Measurements from ENCODE around the gene MESP2.

MESP2 gene

DNA sequence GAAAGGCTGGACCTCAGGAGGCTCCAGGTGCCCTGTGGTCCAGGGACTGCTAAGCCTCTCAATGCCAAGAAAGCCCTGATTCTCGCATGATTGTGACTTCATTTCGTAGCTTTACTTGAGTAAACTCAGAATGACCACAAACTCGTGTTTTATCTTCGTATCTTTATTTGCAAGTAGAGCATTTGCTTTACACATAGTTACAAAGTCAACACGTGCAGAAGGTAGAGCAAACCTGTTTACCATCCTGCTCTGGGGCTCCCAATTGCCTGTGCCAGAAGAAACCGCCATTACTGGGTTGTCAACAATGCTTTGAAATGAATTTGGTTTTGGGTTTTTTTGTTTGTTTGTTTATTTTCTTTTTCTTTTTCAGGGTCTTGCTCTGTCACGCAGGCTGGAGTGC is 19.2 kb upstream of the MESP2 start:
- no peak for DNase-seq

- no peak for DNase-seq
Observed at GRCh38 chr15:89758283-89758682, 17.8 kb upstream of the MESP2 start.

DNA sequence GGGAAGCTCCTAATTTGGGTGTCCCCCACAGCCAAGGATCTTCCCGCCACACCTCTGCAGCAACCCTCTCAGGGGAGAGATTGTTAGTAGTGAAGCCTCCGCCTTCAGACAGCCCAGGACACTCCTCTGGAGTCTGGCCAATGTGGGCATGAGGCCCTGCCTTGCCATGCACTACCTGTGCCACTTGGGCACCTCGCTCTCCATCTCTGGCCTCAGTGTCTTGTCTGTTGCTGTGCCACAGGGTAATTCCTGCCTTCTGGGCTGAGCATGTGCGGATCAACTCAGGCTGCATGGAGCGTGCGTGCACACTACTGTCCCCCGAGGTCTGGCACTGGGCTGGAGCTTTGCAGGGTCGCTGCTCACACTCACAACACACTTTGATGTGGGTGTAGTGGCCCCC is 17.2 kb upstream of the MESP2 start:
- no peak for DNase-seq

- no peak for DNase-seq
Observed at GRCh38 chr15:89759835-89760234, 16.3 kb upstream of the MESP2 start.

DNA sequence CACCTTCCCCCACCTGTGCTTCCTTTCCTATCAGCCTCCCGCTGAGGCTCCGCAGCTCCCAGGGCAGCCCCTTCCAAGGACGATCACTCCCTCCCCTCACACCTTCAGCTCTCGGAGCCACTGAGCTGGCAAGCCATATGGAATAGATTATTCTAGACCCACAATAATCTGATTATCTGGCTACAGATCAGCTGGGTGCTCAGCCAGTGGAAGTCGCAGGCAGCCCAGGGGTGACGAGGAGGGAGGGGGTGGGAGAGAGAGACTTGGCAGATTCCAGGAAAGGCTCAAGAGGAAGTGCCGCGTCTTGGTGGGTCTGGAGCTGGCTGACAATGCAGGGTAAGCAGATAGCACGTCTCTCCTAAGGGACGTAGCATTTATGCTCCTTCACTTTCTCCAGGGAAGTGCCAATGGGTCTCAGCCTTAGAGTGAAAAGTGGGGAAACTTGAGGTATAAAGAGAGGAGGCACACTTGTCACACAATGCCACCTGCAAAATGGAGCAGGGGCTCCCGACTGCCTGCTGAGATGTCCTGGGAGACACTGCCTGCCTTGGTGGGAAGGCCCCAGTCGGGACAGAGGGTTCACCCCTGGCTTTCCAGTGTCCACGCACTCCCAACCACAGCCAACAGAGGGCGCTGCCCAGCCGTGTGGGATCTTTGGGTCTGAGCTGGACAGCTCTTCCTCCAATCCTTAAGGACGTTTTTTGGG is 15.7 kb upstream of the MESP2 start:
- DNase-seq: peak; percentile 77

DNA sequence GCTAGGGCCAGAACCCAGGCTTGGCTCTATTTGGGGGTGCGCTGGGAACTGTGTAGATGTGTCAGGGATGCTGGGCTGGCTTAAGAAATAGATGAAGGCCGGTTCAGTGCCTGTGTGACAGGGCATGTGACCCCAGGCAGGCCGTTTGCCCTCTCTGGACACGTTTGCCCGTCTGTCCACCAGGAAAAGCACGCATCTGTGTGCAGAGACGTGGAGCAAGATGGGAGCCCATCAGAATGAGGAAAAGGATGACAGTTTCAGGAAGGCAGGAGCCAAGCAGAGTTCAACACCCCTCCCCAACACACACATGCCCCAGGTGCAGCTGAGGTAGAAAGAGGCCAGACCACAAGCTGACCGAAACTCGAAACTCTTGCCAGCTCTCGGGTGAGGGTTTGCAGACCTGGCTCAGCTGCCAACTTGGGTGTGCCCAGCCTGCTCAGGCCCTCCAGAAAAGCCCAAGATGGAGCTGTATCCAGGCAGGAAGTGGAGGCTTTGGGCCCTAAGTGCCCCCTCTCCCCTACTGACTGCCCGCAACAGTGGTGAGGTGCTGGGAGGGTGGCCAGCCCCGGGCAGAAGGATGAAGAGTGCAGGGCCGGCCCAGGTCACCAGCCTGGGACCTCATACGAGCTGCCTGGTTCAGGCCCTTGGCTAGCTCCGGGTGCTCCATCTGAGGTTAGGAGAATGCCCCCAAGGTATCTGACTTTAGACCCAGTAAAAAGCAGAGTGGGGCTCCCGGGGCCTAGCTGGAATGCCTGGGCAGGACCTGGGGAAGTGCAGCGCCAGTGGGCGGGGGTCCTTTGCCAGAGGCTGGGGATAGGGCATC is 14.9 kb upstream of the MESP2 start:
- no peak for DNase-seq

- no peak for DNase-seq
Observed at GRCh38 chr15:89761929-89762328, 14.2 kb upstream of the MESP2 start.

GRCh38 chr15:89765694-89766093 is 10.4 kb upstream of the MESP2 start:
- DNase-seq: no peak

- DNase-seq: no peak
Observed at GRCh38 chr15:89766357-89767311, 9.5 kb upstream of the MESP2 start.

DNA sequence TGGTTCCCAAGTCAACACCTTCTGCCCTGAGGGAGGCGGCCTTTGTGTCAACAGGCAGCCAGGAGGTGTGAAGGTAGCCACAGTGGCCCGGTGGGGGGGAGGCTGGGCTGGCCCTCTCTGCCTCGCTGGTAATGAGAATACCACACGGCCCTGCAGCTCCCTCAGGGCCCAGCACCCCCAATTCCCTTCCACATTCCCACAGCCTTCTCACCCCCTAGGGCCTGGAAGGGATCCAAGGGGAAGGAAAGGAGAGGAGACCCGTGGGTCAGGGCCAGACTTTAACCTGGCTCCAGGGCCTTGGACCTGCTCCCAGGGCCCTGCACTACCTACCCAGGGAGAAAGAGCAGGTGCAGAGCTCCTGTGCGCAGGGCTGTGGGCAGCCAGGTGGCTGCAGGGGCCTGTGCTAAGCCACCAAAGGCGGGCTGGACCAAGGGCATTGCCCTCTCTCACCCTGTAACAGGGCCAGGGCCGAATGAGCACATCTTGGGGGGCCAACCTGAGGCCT is 8.7 kb upstream of the MESP2 start:
- no peak for DNase-seq

DNA sequence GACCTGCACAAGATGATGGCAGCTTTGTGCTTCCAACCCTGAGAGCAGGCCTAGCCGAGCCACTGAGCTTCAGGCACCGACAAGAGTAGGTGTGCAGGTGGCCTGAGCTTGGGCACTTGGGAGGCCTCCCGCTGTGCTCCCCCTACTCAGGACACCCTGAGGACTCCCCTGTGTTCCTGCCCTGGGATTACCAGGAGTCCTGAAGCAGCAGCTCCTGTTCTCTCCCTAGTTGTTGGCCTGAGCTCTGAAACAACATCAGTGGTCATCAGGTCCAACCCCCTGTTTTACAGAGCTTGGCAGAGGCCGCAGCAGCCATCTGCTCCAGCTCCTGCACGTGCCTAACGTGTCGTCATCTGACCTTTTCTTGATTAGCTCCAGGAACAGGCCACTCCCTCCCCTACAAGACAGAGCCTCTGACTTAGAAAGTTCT is 8.0 kb upstream of the MESP2 start:
- DNase-seq: peak; percentile 62

GRCh38 chr15:89769366-89769765 is 6.8 kb upstream of the MESP2 start:
- no peak for DNase-seq

GRCh38 chr15:89770041-89770440 is 6.1 kb upstream of the MESP2 start:
- DNase-seq: no peak

GRCh38 chr15:89772932-89773583 is 3.1 kb upstream of the MESP2 start:
- no peak for DNase-seq

- no peak for DNase-seq
Observed at GRCh38 chr15:89774492-89774891, 1.6 kb upstream of the MESP2 start.

DNA sequence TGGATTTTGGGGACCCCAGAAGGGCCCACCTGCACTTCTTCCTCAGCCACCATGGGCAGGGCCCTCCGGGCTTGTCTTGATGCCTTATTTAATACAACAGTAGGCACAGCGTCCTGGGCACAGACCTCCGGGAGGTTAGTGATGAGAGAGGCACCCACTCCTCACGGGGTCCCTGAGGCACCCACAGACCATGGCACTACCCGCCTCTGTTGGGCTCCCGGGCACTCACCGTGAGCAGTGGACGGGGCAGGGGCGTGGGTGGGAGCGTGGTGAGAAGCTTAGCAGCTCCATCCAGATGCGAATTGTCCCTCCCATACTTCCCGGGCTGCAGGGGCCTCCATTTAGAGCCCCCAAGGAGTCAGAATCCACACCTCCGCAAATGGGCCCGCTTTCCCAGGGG is 317 bp upstream of the MESP2 start:
- DNase-seq: no peak

GRCh38 chr15:89777073-89777751 is 1.1 kb downstream of the MESP2 start:
- DNase-seq: no peak

DNA sequence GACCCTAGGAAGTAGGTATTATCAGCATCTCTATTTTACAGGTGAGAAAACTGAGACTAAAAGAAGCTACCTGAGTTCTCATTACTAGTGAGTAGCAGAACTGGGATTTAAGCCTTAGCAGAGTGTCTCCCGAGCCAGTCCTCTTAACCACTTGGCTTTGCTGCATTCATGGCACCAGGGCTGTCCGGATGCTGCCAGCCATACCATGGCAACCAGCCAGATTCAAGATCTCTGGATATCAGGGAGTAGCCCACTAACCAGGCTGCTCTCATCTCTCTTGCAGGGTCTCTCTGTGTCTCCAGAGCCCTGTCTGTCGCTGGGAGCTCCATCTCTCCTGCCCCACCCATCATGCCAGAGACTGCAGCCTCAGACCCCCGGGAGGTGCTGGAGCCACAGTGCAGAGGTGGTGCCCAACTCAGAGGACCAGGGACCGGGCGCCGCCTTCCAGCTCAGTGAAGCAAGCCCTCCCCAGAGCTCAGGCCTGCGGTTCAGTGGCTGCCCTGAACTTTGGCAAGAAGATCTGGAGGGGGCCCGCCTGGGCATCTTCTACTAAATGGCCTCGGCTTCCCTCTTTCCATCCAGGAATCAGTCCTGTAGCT is 1.7 kb downstream of the MESP2 start:
- no peak for DNase-seq

- no peak for DNase-seq
Observed at GRCh38 chr15:89778861-89779260, 2.7 kb downstream of the MESP2 start.

DNA sequence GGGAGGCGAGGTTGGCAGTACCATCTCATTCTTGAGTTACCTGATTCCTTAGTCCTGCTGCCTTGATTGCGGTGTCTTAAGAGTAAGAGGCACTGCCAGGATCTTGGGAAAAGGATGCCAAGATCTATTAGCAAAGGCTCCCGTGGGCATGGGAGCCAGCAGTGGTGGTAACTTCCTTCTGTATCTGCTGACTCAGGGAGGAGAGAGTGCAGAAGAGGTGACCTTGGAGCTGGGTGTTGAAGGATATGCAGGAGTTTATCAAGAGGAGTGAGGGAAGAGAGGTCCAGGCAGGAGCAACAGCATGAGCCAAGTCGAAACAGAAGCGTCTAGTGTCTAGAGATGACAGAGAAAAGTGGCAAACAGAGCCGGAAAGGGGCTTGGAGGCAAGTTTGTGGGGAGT is 4.5 kb downstream of the MESP2 start:
- DNase-seq: no peak

DNA sequence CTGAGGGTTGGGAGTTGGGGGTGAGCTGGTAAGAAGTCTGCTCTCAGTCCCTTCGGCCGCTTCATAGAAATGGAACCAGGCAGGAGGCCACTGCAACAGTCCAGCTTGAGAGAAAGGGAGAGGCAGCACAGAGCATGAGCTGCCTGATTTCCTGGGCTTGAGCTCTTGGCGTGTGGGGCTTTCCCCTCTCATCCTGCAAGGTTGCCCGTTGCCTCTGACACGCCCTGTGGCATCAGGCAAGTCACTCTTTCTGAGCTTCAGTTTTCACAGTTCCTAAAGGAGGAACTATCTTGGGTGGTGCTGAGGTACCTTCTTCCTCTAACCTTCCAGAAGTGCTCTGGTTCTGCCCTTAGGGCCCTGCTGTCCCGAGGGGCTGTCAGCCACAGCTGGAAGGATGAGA is 4.9 kb downstream of the MESP2 start:
- DNase-seq: no peak

Measured in right hindlimb (tissue), 1 donor.